NCI-H187 (cell line): ENCODE data around the gene PCDH10.

ENCODE experiments used
- DNase-seq, 2 experiments: peaks; one replicate each; lab custom pipeline; 2025; lab: John Stamatoyannopoulos, UW

PCDH10 gene

GRCh38 chr4:133148690-133149363 lies at the start of gene PCDH10:
Gene PCDH10, plus strand, starts transcription at chr4:133149294. Its CDS starts 847 bp downstream, at chr4:133150141.
- DNase-seq: no peak

- no peak for DNase-seq
Observed at GRCh38 chr4:133102043-133102442, 47.1 kb upstream of the PCDH10 start.

DNA sequence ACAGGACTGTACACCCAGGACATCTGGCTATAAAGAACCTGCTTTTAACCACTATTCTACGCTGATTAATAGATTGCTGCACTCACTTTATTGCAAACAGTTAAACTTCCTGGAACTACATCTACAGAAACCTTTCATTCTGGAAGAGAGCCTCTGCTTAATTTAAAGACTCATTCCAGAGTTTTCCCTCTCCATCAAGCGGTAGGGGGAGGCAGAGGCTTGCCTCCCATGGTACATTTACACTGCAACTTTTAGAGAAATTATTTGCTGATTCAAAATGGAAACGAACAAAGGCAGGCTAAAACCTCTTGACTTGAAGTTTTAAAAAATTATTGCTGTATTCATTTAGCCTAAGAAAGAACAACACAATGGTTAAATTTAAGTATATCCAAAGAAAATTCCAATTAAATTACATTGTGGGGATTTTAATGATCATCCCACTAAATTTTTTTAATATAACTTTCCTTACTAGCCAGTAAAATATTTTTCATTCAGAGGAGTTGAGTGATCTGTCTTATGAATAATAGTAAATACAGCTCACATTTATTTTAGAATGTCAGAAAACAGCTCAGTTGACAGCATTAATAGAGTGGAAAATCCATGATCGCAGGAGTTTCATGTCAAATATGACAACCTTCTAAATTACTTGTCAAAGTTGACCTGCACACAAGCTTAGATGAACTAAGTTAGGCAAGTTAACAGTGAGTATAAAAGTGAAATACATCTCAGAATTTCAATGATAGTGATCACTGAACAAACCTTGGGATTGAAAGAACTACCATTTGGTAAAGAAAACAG lies 46.3 kb upstream of the PCDH10 start:
- DNase-seq: no peak

GRCh38 chr4:133112641-133113040 lies 36.5 kb upstream of the PCDH10 start:
- DNase-seq: no peak

DNA sequence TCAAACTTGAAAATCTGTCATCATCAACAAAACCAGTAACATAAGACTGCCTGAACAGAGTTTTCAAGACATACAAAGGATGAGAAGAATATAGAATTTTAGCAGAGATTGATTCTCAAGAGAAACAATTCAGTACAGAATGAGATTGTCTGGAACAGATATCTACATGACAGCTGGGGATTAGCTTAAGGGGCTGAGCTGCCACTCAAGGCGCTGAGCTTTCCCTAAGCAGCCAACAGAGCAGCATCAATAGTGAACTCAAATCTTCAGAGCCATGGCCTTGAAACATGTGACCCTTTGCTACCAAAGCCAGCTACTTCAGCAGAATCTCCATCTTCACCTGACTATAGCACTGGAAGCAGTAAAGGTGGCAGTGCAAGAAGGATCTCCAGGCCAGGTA lies 24.3 kb upstream of the PCDH10 start:
- no peak for DNase-seq

DNA sequence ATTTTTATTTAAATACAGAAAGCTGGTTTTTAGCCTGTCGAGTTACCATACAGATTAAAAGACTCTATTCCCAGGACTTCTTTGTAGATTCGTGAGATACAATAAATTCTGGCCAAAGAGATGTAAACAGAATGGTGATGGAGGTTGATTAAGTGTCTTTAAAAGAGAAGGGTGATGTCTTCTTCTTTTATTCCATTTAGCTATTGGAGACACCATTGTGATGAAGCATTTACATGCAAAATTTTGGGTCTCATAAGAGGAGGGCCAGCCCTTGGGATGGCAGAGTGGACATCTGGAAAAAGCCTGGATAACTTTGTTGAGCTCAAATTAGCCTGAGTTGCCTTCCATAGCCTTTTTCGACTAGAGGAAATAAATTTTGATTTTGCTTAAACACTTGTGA lies 21.6 kb upstream of the PCDH10 start:
- DNase-seq: no peak

DNA sequence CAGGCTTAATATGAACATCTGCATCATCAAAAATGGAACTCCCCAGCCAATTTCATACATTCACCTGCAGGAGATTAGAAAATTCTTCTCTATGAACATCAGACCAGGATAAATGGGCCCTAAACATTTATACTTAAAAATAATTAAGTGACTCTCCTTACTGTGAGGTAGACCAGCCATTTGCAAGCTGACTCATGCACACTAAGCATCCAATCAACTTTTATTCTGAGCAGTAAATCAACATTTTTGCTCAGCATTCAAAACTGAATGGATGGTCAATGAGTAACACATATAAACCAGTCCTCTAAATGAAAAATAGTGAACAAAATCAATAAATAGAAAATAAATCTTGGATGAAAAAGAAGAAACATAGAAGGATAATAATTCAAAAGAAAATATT lies 19.9 kb upstream of the PCDH10 start:
- DNase-seq: no peak

GRCh38 chr4:133130171-133130570 lies 18.9 kb upstream of the PCDH10 start:
- DNase-seq: no peak

- no peak for DNase-seq
Observed at GRCh38 chr4:133131829-133132460, 17.1 kb upstream of the PCDH10 start.

DNA sequence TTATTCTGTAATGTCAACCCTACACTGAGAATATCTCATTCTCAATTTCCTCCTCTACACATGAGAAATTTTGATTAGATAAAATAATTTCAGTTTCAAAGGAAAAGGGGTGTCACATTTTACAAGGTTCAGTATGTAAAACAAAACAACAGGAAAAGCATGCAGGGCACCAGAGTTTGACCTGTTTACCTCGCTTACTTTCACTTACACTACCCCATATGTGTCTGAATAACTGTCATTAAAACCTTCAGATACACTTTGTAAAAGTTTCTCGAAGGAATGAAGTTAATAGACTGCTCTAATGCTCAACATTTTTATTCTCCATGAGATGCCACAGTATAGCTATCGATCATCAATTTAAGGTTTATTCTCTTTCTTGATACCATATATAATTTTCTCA lies 12.3 kb upstream of the PCDH10 start:
- no peak for DNase-seq

DNA sequence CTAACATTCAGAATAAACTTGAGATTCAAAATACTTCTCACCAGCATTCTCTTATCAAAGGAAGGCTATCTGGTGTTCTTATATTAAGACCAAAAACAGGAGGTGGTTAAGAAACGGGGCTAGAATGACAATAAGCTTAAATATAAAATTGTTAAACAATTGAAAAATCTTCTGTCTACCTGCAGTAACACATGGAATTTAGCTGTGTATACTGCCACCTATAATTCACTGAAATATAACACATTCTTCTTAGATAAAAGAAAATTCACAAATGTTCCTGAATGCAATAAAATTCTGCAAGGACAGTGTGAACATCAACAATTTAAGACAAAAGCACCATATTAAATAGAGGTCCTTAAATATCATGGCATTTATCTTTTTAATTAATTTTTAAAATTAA lies 11.5 kb upstream of the PCDH10 start:
- no peak for DNase-seq

- no peak for DNase-seq
Observed at GRCh38 chr4:133143775-133144430, 5.2 kb upstream of the PCDH10 start.

- no peak for DNase-seq
Observed at GRCh38 chr4:133145241-133145640, 3.9 kb upstream of the PCDH10 start.

DNA sequence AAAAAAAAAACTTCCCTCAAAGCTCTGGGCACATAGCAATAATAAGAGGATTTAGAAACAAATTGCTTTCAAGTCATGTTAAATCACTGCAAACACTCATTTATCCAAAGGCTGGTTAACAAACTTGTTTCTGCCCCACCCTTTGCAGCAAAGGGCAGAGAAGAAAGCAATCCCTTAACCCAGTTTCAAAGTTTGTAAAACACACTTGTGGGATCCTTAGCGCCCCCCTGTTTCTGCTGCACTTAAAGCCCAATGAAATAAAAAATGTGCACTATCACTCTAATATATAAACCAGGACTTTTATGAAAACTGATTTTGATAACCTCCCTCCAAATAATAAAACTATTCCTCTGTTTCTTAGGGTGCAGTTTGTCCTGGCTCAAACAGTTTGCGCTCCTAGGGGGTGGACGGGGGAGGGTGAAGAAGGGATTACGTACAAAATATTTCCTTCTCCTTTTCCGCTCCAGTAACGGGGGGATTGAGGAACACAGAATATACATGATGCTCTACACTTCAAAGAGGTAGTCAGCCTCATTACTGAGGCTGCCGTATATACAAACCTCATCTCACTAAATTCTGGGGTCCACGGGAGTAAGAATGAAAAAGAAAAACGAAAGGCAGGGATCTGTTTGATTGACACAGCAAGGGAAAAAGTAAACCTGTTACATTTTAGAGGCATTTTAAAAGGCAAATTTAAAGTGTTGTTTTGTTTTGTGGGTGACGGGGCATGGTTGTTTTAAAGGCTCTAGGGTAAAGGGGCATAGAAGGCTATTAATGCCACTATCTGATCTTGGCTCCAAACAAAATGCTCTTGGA lies 3.1 kb upstream of the PCDH10 start:
- DNase-seq: no peak

DNA sequence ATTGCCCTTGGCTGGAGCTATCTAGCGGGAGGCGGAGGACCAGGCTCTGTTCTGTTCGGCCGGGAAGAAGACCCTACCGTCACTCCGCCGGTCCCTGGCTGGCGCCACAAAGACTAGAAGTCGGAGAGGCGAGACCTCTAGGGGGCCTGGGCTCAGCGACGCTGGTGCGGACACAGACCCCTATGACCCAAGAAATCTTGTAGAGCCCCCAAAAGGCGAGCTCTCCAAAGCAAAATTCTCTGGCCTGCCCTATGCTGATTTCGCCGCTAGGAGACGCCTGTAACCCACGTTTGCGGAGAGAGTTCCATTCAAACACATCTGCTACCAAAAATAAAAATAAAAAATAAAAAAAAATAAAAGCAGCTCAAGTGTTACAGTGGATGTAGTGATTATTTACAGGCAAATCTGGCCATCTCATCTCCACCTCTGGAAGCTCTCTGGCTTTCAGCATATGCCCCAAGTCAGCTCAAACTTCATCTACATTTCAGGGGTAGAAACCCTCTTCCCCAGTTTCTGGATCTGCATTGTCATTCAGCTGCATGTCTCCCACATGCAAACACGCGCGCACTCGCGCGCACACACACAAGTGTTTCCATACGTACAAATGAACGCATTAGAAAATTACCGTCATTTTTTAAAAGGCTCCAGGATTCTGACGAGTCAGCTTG lies 2.4 kb upstream of the PCDH10 start:
- no peak for DNase-seq

GRCh38 chr4:133147286-133147821 lies 1.7 kb upstream of the PCDH10 start:
- DNase-seq: no peak

DNA sequence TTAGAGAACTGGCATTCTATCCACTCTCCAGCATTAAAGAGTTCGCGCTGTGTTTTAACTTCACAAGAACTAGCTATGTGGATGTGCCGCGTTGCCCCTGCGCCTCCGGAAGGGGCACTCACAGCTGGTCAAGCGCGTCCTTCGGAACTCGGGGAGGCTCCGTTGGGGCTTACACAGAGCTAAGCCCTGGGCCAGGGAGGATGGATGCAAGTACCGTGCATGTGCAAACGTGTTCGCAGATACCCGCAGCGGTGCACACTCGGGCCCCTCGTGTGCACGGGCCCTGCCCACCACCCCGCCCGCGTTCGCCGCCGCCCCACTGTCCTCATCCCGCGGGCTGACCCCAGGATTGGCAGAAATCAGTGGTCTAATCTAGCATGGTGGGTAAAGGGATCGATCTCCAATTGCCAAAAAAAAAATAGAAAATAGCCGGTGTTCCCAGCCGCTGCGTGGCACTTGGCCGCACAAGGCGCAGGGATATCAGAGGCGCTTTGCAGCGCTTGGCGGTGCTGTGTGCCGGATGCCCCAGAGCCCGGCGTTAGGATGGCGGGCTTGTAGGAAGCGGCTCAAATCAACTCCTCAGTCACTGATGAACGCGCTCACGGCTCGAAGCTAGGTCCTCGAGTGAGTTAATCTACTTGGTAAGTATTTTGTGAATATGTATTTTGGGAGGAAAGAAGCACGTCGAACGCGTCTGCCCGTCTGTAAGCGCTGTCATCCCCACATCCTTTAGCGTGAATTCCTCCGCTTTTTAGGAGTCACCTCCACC lies 989 bp upstream of the PCDH10 start:
- no peak for DNase-seq

- no peak for DNase-seq
Observed at GRCh38 chr4:133149364-133149695, 236 bp downstream of the PCDH10 start.

DNA sequence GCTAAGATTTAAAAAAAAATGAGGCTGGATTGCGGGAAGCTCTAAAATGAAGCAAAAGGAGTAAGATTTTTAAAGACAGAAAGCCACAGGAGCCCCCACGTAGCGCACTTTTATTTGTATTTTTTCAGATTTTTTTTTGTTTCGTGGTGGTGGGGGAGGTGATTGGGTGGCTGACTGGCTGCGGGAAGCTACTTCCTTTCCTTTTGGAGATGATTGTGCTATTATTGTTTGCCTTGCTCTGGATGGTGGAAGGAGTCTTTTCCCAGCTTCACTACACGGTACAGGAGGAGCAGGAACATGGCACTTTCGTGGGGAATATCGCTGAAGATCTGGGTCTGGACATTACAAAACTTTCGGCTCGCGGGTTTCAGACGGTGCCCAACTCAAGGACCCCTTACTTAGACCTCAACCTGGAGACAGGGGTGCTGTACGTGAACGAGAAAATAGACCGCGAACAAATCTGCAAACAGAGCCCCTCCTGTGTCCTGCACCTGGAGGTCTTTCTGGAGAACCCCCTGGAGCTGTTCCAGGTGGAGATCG lies 908 bp downstream of the PCDH10 start:
- no peak for DNase-seq
